Measurements from ENCODE around the gene ZNF213. TPM values are rescaled to one million over a fixed set of nuclear protein-coding genes. Genes with fewer than 3 reads are reported as not detected.

Gene ZNF213
- total RNA-seq, 2 donors from 2014 or later = 12.2 to 16.3 TPM

DNA sequence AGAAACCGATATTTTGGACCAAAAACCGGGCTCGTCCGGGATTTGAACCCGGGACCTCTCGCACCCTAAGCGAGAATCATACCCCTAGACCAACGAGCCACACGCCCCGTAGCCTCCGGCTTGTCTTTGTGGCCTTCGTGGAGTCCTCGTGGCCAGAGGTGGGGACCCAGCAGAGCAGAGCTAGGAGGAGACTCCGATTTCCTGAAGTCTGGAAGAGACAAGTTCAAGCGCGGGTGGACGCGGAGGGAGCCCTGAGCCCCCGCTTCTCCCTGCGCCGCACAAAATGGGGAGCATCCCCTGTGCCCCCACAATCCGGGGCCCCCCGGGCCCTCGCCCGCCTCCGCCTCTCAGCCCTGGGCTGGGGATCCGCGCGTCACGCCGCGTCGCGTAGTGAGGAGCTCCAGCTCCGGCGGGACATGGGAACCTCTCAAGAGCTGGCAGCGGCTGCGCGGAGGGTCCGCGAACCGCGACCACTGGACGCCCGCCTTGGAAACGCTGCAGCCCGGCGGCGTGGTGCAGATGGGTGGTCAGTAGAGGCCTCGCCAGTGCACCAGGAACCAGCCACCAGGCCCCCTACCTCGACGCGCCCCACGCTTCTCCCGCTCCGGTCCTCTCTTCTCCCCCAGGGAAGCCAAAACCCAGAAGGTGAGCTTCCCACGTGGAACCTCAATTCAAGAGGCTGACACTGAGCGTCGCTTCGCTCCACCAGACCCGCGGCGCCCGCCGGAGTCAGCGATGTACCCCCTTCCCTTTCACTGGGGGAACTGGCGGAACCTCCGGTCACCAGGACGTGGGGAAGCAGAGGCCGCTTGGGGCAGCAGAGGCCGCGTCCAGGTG, 48.0 kb downstream of the ZNF213 start:
- Mint-ChIP-seq H3K4me1 (ENCODE audit: low read depth) (peaks cover 54% of the 10 kb centered on the region), H3K4me3 (peak overlapping the region; percentile 75 to 95), H3K36me3 (ENCODE audit: insufficient read depth in 2 of 2) (peaks cover 7 to 10% of the 10 kb centered on the region in 2 donors), H3K9me3 (no peaks in the 10 kb centered on the region), H3K27me3 (ENCODE audit: low read depth) (peaks cover 78% of the 10 kb centered on the region), H3K27ac (peak overlapping the region; percentile 96)
- peak; percentile 52 to 73 for ATAC-seq (replicated peaks in 1 of 2)
- DNase-seq = peak; percentile 58 to 71

GRCh38 chr16:3183445-3184139, 48.8 kb downstream of the ZNF213 start:
- H3K9me3 Mint-ChIP-seq = no peaks in the 10 kb centered on the region

GRCh38 chr16:3186946-3187690, 52.3 kb downstream of the ZNF213 start:
- H3K27ac Mint-ChIP-seq = peak overlapping the region; percentile 99
- H3K27me3 Mint-ChIP-seq (ENCODE audit: low read depth) = peaks cover 69% of the 10 kb centered on the region
- H3K4me3 Mint-ChIP-seq = peak overlapping the region; percentile 92 to 99
- H3K4me1 Mint-ChIP-seq (ENCODE audit: low read depth) = peaks cover 76% of the 10 kb centered on the region
- H3K36me3 Mint-ChIP-seq (ENCODE audit: insufficient read depth in 2 of 2) = peaks cover 10 to 11% of the 10 kb centered on the region in 2 donors
- H3K9me3 Mint-ChIP-seq = no peaks in the 10 kb centered on the region
- DNase-seq = no peak
- no peak for ATAC-seq (replicated peaks in 1 of 2)

More at GRCh38 chr16:3183445-3184139, 48.8 kb downstream of the ZNF213 start:
- H3K27me3 Mint-ChIP-seq (ENCODE audit: low read depth) = peaks cover 80% of the 10 kb centered on the region
- H3K4me3 Mint-ChIP-seq = peak overlapping the region; percentile 75 to 95
- ATAC-seq (replicated peaks in 1 of 2) = peak in 1 of 2 donors; percentile 18
- H3K4me1 Mint-ChIP-seq (ENCODE audit: low read depth) = peaks cover 62% of the 10 kb centered on the region
- H3K36me3 Mint-ChIP-seq (ENCODE audit: insufficient read depth in 2 of 2) = peaks cover 7 to 10% of the 10 kb centered on the region in 2 donors
- DNase-seq = no peak
- peak overlapping the region; percentile 52 for H3K27ac Mint-ChIP-seq

- ATAC-seq (replicated peaks in 1 of 2) (peak; percentile 51 to 70), DNase-seq (peak; percentile 79 to 89)
- no peaks in the 10 kb centered on the region for H3K9me3 Mint-ChIP-seq
- peak within 1 kb of the TSS; percentile 92 to 99 for H3K4me3 Mint-ChIP-seq
- H3K27me3 Mint-ChIP-seq (ENCODE audit: low read depth) = peaks cover 61% of the 10 kb centered on the region
- peak within 1 kb of the TSS; percentile 99 for H3K27ac Mint-ChIP-seq
- H3K36me3 Mint-ChIP-seq (ENCODE audit: insufficient read depth in 2 of 2) = peaks cover 9 to 10% of the 10 kb centered on the region in 2 donors
- H3K4me1 Mint-ChIP-seq (ENCODE audit: low read depth) = peaks cover 70% of the 10 kb centered on the region
Measured at GRCh38 chr16:3187798-3188674, 53.2 kb downstream of the ZNF213 start, which contains the start of gene OR1F1. TSS of gene OR1F1 (plus strand) at chr16:3188204.

GRCh38 chr16:3188675-3188924, 53.8 kb downstream of the ZNF213 start:
- Mint-ChIP-seq H3K9me3 (no peaks in the 10 kb centered on the region), H3K4me1 (ENCODE audit: low read depth) (peaks cover 64% of the 10 kb centered on the region), H3K27ac (peak overlapping the region; percentile 95), H3K27me3 (ENCODE audit: low read depth) (peaks cover 61% of the 10 kb centered on the region), H3K4me3 (peak overlapping the region; percentile 92 to 99), H3K36me3 (ENCODE audit: insufficient read depth in 2 of 2) (peaks cover 8 to 10% of the 10 kb centered on the region in 2 donors)
- no peak for DNase-seq
- no peak for ATAC-seq (replicated peaks in 1 of 2)

DNA sequence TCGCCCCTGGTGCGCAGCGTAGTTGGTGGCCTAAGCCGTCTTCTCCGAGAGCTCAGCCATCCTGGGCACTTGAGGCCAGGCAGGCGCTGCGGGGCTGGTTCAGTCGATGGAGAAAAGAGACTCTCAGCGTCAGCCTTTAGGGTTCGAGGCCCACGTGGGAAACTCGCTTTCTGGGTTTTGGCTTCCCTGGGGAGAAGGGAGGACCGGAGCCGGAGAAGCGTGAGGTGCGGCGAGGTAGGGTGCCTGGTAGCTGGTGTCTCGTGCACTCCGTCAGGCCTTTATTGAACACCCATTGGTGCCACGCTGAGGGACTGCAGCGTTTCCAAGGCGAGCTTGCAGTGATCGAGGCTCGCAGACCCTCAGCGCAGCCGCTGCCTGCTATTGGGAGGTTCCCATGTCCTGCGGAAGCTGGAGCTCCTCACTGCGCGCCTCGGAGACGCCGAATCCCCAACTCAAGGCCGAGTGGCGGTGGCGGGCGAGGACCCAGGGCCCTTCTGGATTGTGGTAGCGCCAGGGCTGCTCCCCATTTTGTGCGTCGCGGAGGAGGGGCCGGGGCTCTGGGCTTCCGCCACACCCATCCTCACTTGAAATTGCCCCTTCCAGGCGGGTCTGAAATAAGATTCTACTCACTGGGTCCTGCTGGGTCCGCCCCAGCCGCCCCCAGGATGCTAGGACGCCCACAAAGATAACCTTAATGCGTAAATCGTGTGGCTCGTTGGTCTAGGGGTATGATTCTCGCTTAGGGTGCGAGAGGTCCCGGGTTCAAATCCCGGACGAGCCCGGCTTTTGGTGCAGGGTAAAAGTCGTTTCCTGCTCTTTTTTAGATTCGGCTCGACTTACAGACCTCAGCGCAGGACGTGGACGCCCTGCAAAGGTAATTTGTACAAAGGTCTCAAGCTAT, 54.3 kb downstream of the ZNF213 start:
- peaks cover 61% of the 10 kb centered on the region for H3K27me3 Mint-ChIP-seq (ENCODE audit: low read depth)

DNA sequence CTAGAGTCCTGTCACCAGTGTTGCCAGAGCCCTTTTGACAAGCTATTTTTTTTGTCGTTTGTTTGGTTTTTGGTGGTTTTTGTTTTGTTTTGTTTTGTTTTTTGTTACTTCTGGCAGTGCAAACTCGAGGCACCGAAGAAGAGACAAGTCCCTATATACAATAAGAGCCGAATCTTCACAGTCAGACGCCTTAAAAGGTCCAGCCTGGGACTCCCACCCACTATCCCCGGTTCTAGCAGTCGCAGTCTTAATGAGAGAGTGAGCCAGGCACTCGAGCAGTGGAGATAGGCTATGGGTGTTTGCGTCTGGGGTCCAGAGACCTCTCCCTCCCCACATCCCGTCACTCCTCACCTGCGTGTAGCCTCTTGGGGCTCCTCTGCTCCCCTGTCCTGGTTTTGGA, 55.0 kb downstream of the ZNF213 start:
- DNase-seq = no peak
- peak overlapping the region; percentile 95 for H3K27ac Mint-ChIP-seq
- no peaks in the 10 kb centered on the region for H3K9me3 Mint-ChIP-seq
- ATAC-seq (replicated peaks in 1 of 2) = no peak
- H3K4me1 Mint-ChIP-seq (ENCODE audit: low read depth) = peaks cover 55% of the 10 kb centered on the region
- peak overlapping the region; percentile 92 to 99 for H3K4me3 Mint-ChIP-seq
- peaks cover 1 to 6% of the 10 kb centered on the region in 2 donors for H3K36me3 Mint-ChIP-seq (ENCODE audit: insufficient read depth in 2 of 2)
- peaks cover 65% of the 10 kb centered on the region for H3K27me3 Mint-ChIP-seq (ENCODE audit: low read depth)

More for the DNA sequence above, 54.3 kb downstream of the ZNF213 start:
- H3K27ac Mint-ChIP-seq = peak overlapping the region; percentile 95
- peak; percentile 47 to 48 for ATAC-seq (replicated peaks in 1 of 2)
- peaks cover 59% of the 10 kb centered on the region for H3K4me1 Mint-ChIP-seq (ENCODE audit: low read depth)
- peak overlapping the region; percentile 92 to 99 for H3K4me3 Mint-ChIP-seq
- DNase-seq = peak; percentile 62 to 64
- peaks cover 4 to 8% of the 10 kb centered on the region in 2 donors for H3K36me3 Mint-ChIP-seq (ENCODE audit: insufficient read depth in 2 of 2)
- H3K9me3 Mint-ChIP-seq = no peaks in the 10 kb centered on the region

- H3K36me3 Mint-ChIP-seq (ENCODE audit: insufficient read depth in 2 of 2) = peaks cover 0 to 6% of the 10 kb centered on the region in 2 donors
- DNase-seq (peak; percentile 19 to 31), ATAC-seq (replicated peaks in 1 of 2) (peak; percentile 16 to 20)
- peaks cover 68% of the 10 kb centered on the region for H3K27me3 Mint-ChIP-seq (ENCODE audit: low read depth)
- H3K27ac Mint-ChIP-seq = peak overlapping the region; percentile 84
- peaks cover 55% of the 10 kb centered on the region for H3K4me1 Mint-ChIP-seq (ENCODE audit: low read depth)
- peak overlapping the region; percentile 92 to 99 for H3K4me3 Mint-ChIP-seq
- H3K9me3 Mint-ChIP-seq = no peaks in the 10 kb centered on the region
Measured at GRCh38 chr16:3190949-3191353, 56.1 kb downstream of the ZNF213 start.

Other genes starting within 250 kb of the ZNF213 start
- gene FLYWCH1, start 223.1 kb upstream of the ZNF213 start, total RNA-seq = 10 to 100 TPM; 68.5 to 76.4 TPM
- gene KREMEN2, start 170.8 kb upstream of the ZNF213 start, total RNA-seq = under 1 TPM; 0.12 TPM
- 10 to 100 TPM; 31.9 to 40.0 TPM for gene PAQR4, start 165.7 kb upstream of the ZNF213 start, total RNA-seq
- gene PKMYT1, start 154.6 kb upstream of the ZNF213 start, total RNA-seq = 100 to 1,000 TPM in 1 of 2 donors, 10 to 100 TPM in 1; 96.1 to 112 TPM
- gene CLDN9, start 122.1 kb upstream of the ZNF213 start, total RNA-seq = under 1 TPM in 1 of 2 donors, not detected in 1; 0.14 TPM
- gene CLDN6, start 116.8 kb upstream of the ZNF213 start, total RNA-seq = not detected
- 1 to 10 TPM; 3.9 to 4.0 TPM for gene TNFRSF12A, start 114.7 kb upstream of the ZNF213 start, total RNA-seq
- 10 to 100 TPM; 27.6 to 32.8 TPM for gene HCFC1R1, start 111.1 kb upstream of the ZNF213 start, total RNA-seq
- gene THOC6, start 111.0 kb upstream of the ZNF213 start, total RNA-seq = 10 to 100 TPM; 49.1 to 50.9 TPM
- under 1 TPM in 1 of 2 donors, not detected in 1; 0.30 TPM for gene BICDL2, start 98.1 kb upstream of the ZNF213 start, total RNA-seq
- 1 to 10 TPM; 2.3 to 5.2 TPM for gene MMP25, start 88.5 kb upstream of the ZNF213 start, total RNA-seq
- 1,000 to 10,000 TPM; 1,427 to 2,251 TPM for gene IL32, start 69.4 kb upstream of the ZNF213 start, total RNA-seq
- gene ZSCAN10, start 35.7 kb upstream of the ZNF213 start, total RNA-seq = under 1 TPM; 0.28 to 0.48 TPM
- gene ZNF205, start 22.4 kb upstream of the ZNF213 start, total RNA-seq = under 1 TPM; 0.12 to 0.28 TPM
- under 1 TPM in 1 of 2 donors, not detected in 1; 0.35 TPM for gene OR1F1, start 53.2 kb downstream of the ZNF213 start, total RNA-seq
- 10 to 100 TPM; 14.8 to 15.5 TPM for gene ZNF200, start 100.1 kb downstream of the ZNF213 start, total RNA-seq
- gene MEFV, start 121.6 kb downstream of the ZNF213 start, total RNA-seq = under 1 TPM; 0.14 to 0.21 TPM
- 10 to 100 TPM; 26.0 to 30.7 TPM for gene ZNF263, start 148.5 kb downstream of the ZNF213 start, total RNA-seq
- gene TIGD7, start 170.4 kb downstream of the ZNF213 start, total RNA-seq = 10 to 100 TPM in 1 of 2 donors, 1 to 10 TPM in 1; 10.0 to 10.3 TPM
- 10 to 100 TPM; 28.3 to 40.4 TPM for gene ZNF75A, start 170.5 kb downstream of the ZNF213 start, total RNA-seq
- gene OR2C1, start 220.9 kb downstream of the ZNF213 start, total RNA-seq = not detected

Data from activated T-cell treated with anti-CD3 and anti-CD28 coated beads, Interleukin-2, amount 50 U/mL, for 72 hours (primary cell).